Neural cell (in vitro differentiated cells): ENCODE results near the gene PLEKHF1. TPM values are rescaled to one million over a fixed set of nuclear protein-coding genes. Genes with fewer than 3 reads are reported as not detected.

ENCODE experiments used
- H2AFZ ChIP-seq: fragments of 200-600, 300-800 bp; sonication (generic), shearing (Covaris generic); 2 replicates; pipeline ENCODE4 v1.6.0; 2014; ENCODE audit warnings: low read depth, mild to moderate bottlenecking, antibody characterized with exemption, low read length, moderate library complexity
- H3F3A ChIP-seq: fragments of 200-600 bp; shearing (Covaris generic); 2 replicates; pipeline ENCODE4 v1.6.1; 2016; ENCODE audit warnings: mild to moderate bottlenecking, moderate library complexity, mixed read lengths, antibody characterized with exemption, low read length; ENCODE audit not compliant: insufficient read depth, poor library complexity, severe bottlenecking
- H3K27ac ChIP-seq: fragments of 200-600, 300-800 bp; sonication (generic), shearing (Covaris generic); 2 replicates; pipeline ENCODE4 v1.5.1; 2014; ENCODE audit warnings: mild to moderate bottlenecking, low read length, moderate library complexity
- H3K27me3 ChIP-seq: fragments of 300-800, 200-600 bp; sonication (generic), shearing (Covaris generic); 2 replicates; pipeline ENCODE4 v1.6.0; 2014; ENCODE audit warnings: mild to moderate bottlenecking, low read depth, low read length, moderate library complexity; ENCODE audit not compliant: insufficient read depth
- H3K36me3 ChIP-seq: fragments of 300-800, 200-600 bp; sonication (generic), shearing (Covaris generic); 2 replicates; pipeline ENCODE4 v1.5.1; 2014; ENCODE audit warnings: mild to moderate bottlenecking, antibody characterized with exemption, low read length, moderate library complexity; ENCODE audit not compliant: insufficient read depth
- H3K4me2 ChIP-seq: fragments of 300-800, 200-600 bp; sonication (generic), shearing (Covaris generic); 2 replicates; pipeline ENCODE4 v1.6.0; 2014; ENCODE audit warnings: mild to moderate bottlenecking, low read length
- H3K4me3 ChIP-seq: fragments of 300-800, 200-600 bp; sonication (generic), shearing (Covaris generic); 2 replicates; pipeline ENCODE4 v1.5.1; 2014; ENCODE audit warnings: mild to moderate bottlenecking, low read length, moderate library complexity
- H3K79me2 ChIP-seq: fragments of 200-600 bp; shearing (Covaris generic); replicated peaks from 2 replicates; pipeline ENCODE4 v1.6.0; 2014; ENCODE audit warnings: mild to moderate bottlenecking, low read length, moderate library complexity; ENCODE audit not compliant: insufficient read depth
- H3K9ac ChIP-seq: fragments of 300-800, 200-600 bp; sonication (generic), shearing (Covaris generic); 2 replicates; pipeline ENCODE4 v1.6.1; 2016; ENCODE audit warnings: mild to moderate bottlenecking, low read length, mixed read lengths
- H3K9me2 ChIP-seq: fragments of 200-600 bp; shearing (Covaris generic); 2 replicates; pipeline ENCODE4 v1.6.1; 2016; ENCODE audit warnings: mild to moderate bottlenecking, low read length, mixed read lengths; ENCODE audit not compliant: insufficient read depth
- H3K9me3 ChIP-seq: fragments of 200-600, 300-800 bp; sonication (generic), shearing (Covaris generic); 2 replicates; pipeline ENCODE4 v1.6.1; 2016; ENCODE audit warnings: mild to moderate bottlenecking, mixed run types, low read length, moderate library complexity, mixed read lengths
- H4K20me1 ChIP-seq: fragments of 200-600 bp; shearing (Covaris generic); 2 replicates; pipeline ENCODE4 v1.6.1; 2016; ENCODE audit warnings: mild to moderate bottlenecking, mixed run types; ENCODE audit not compliant: insufficient read depth
- CTCF ChIP-seq: fragments of 450-650 bp; IDR thresholded peaks from 2 replicates; pipeline ENCODE4 v1.5.1; 2014; ENCODE audit warnings: antibody characterized with exemption, mild to moderate bottlenecking, moderate library complexity; ENCODE audit not compliant: poor library complexity, severe bottlenecking
- EP300 ChIP-seq: fragments of 450-650 bp; conservative IDR thresholded peaks from 2 replicates; pipeline ENCODE4 v1.6.1; 2014; ENCODE audit warnings: antibody characterized with exemption, mild to moderate bottlenecking, moderate library complexity; ENCODE audit not compliant: poor library complexity, severe bottlenecking
- EZH2 ChIP-seq: fragments of 200-600, 300-800 bp; shearing (Covaris generic), sonication (generic); IDR thresholded peaks from 2 replicates; pipeline ENCODE4 v1.6.1; 2014; ENCODE audit warnings: antibody characterized with exemption, low read length, borderline replicate concordance, mild to moderate bottlenecking; ENCODE audit not compliant: insufficient read depth, poor library complexity, severe bottlenecking
- MXI1 ChIP-seq: fragments of 450-650 bp; conservative IDR thresholded peaks from 2 replicates; pipeline ENCODE4 v1.6.1; 2014; ENCODE audit warnings: antibody characterized with exemption, mild to moderate bottlenecking; ENCODE audit not compliant: poor library complexity, severe bottlenecking
- POLR2AphosphoS5 ChIP-seq: IDR thresholded peaks from 2 replicates; pipeline ENCODE4 v1.6.1; 2012
- RAD21 ChIP-seq: fragments of 450-650 bp; conservative IDR thresholded peaks from 2 replicates; pipeline ENCODE4 v1.6.1; 2014; ENCODE audit warnings: antibody characterized with exemption, mild to moderate bottlenecking, moderate library complexity
- SMC3 ChIP-seq: fragments of 450-650 bp; conservative IDR thresholded peaks from 2 replicates; pipeline ENCODE4 v1.6.1; 2014; ENCODE audit warnings: antibody characterized with exemption, mild to moderate bottlenecking, moderate library complexity; ENCODE audit not compliant: poor library complexity
- TAF1 ChIP-seq: IDR thresholded peaks from 2 replicates; pipeline ENCODE4 v1.6.1; 2012; ENCODE audit warnings: low read depth
- polyA plus RNA-seq: library from polyadenylated mRNA; depleted of rRNA; stranded (reverse); fragments of >200 nt; gene quantifications from 2 replicates; pipeline ENCODE4 v1.2.3, GENCODE V29; 2014
- TF ChIP-seq, protein P1 (sequence below): IDR thresholded peaks from 2 replicates; pipeline ENCODE4 v1.6.1; 2012; ENCODE audit warnings: borderline replicate concordance

PLEKHF1 gene
- polyA plus RNA-seq, 1 donor from 2014 or later, result not detected

DNA sequence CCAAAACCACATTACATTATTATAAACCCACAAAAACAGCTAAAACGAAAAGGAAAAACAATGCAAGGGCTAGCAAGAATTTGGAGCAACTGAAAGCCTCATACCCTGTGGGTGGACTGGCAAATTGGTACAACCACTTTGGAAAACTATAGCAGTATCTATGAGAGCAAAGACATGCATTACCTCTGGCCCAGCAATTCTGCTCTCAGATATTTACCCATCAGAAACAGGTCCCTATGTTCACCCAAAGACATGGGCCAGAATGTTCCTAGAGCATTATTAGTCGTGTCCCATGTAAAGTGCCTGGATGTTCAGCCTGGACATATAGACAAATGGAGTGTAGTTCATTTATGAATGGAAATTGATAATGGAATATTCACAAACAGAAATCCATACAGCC, 31.3 kb upstream of the PLEKHF1 start:
- Histone ChIP-seq H3K4me2 (no peak overlapping the region), H3K9ac (no peak overlapping the region), H3K79me2 (no peaks in the 10 kb centered on the region), H3K4me3 (no peak overlapping the region), H3K9me3 (no peaks in the 10 kb centered on the region), H3F3A (no peaks in the 10 kb centered on the region), H3K9me2 (no peaks in the 10 kb centered on the region), H3K27me3 (no peaks in the 10 kb centered on the region), H2AFZ (no peak overlapping the region), H3K36me3 (no peaks in the 10 kb centered on the region), H3K27ac (no peak overlapping the region), H4K20me1 (no peaks in the 10 kb centered on the region)
- TF ChIP-seq MXI1, result no peak

GRCh38 chr19:29634423-29635130, 30.7 kb upstream of the PLEKHF1 start:
- H3K27ac ChIP-seq, result no peak overlapping the region
- H3K36me3 ChIP-seq, result no peaks in the 10 kb centered on the region
- no peaks in the 10 kb centered on the region for H3K9me2 ChIP-seq
- H4K20me1 ChIP-seq, result no peaks in the 10 kb centered on the region
- H3K4me3 ChIP-seq, result no peak overlapping the region
- H3F3A ChIP-seq, result no peaks in the 10 kb centered on the region
- no peak overlapping the region for H2AFZ ChIP-seq
- no peaks in the 10 kb centered on the region for H3K9me3 ChIP-seq
- H3K4me2 ChIP-seq, result no peak overlapping the region
- H3K9ac ChIP-seq, result no peak overlapping the region
- TF ChIP-seq POLR2AphosphoS5 (no peak), MXI1 (no peak), EZH2 (no peak), EP300 (no peak), TAF1 (no peak), RAD21 (no peak), CTCF (no peak), SMC3 (no peak)
- TF ChIP-seq, protein P1, sequence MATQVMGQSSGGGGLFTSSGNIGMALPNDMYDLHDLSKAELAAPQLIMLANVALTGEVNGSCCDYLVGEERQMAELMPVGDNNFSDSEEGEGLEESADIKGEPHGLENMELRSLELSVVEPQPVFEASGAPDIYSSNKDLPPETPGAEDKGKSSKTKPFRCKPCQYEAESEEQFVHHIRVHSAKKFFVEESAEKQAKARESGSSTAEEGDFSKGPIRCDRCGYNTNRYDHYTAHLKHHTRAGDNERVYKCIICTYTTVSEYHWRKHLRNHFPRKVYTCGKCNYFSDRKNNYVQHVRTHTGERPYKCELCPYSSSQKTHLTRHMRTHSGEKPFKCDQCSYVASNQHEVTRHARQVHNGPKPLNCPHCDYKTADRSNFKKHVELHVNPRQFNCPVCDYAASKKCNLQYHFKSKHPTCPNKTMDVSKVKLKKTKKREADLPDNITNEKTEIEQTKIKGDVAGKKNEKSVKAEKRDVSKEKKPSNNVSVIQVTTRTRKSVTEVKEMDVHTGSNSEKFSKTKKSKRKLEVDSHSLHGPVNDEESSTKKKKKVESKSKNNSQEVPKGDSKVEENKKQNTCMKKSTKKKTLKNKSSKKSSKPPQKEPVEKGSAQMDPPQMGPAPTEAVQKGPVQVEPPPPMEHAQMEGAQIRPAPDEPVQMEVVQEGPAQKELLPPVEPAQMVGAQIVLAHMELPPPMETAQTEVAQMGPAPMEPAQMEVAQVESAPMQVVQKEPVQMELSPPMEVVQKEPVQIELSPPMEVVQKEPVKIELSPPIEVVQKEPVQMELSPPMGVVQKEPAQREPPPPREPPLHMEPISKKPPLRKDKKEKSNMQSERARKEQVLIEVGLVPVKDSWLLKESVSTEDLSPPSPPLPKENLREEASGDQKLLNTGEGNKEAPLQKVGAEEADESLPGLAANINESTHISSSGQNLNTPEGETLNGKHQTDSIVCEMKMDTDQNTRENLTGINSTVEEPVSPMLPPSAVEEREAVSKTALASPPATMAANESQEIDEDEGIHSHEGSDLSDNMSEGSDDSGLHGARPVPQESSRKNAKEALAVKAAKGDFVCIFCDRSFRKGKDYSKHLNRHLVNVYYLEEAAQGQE, result no peak
- H3K79me2 ChIP-seq, result no peaks in the 10 kb centered on the region
- H3K27me3 ChIP-seq, result no peaks in the 10 kb centered on the region
